Spleen (tissue), 7 donors: ENCODE data around the gene ZSCAN1.

Experiments
- CTCF ChIP-seq, 11 experiments: fragments of 200-600 bp in 7 of 11; fragments of 450-650 bp in 4 of 11; sonication (generic) in 4 of 11; IDR thresholded peaks in 8 of 11; conservative IDR thresholded peaks in 3 of 11; 1 replicate in 7 of 11; 2 replicates in 4 of 11; pipeline versions ENCODE4 v1.4.0 to v1.8.0; 2016 to 2021; ENCODE audit warnings: antibody characterized with exemption in 11 of 11, inconsistent platforms in 4 of 11, mild to moderate bottlenecking in 1 of 11
- POLR2A ChIP-seq, 3 donors: fragments of 450-650 bp; IDR thresholded peaks; one replicate each; pipeline ENCODE4 v1.5.1; 2017; ENCODE audit warnings: antibody characterized with exemption in 3 of 3, mild to moderate bottlenecking in 1 of 3
- POLR2AphosphoS5 ChIP-seq, 3 donors: sonication (generic); formaldehyde crosslinking; IDR thresholded peaks; one replicate each; pipeline ENCODE4 v1.5.1; 2017; ENCODE audit warnings: antibody characterized with exemption in 3 of 3
- donor health status: DM: no; HTN: no; CAD: no; lungs with moderate emphysema.
- donor health status: DM: no; HTN: no; CAD: no.
- donor health status: DM: no; HTN: no; CAD: no.

GRCh38 chr19:58022283-58022660, 11.6 kb upstream of the ZSCAN1 start:
- TF ChIP-seq CTCF (IDR thresholded peaks at IDR 0.05 in 8 of 11, conservative IDR thresholded peaks at IDR 0.05 in 3 of 11): no peak
- TF ChIP-seq POLR2A (IDR thresholded peaks at IDR 0.05): no peak
- no peak for TF ChIP-seq POLR2AphosphoS5 (IDR thresholded peaks at IDR 0.05)
